ENCODE measurements around the gene MAD1L1. TPM values are rescaled to one million over a fixed set of nuclear protein-coding genes. Genes with fewer than 3 reads are reported as not detected.
A peak's percentile ranks its signal among the peaks of the same experiment; 100 is the strongest.

The MAD1L1 gene
- total RNA-seq, 1 donor from 2014 or later: 56.2 TPM

DNA sequence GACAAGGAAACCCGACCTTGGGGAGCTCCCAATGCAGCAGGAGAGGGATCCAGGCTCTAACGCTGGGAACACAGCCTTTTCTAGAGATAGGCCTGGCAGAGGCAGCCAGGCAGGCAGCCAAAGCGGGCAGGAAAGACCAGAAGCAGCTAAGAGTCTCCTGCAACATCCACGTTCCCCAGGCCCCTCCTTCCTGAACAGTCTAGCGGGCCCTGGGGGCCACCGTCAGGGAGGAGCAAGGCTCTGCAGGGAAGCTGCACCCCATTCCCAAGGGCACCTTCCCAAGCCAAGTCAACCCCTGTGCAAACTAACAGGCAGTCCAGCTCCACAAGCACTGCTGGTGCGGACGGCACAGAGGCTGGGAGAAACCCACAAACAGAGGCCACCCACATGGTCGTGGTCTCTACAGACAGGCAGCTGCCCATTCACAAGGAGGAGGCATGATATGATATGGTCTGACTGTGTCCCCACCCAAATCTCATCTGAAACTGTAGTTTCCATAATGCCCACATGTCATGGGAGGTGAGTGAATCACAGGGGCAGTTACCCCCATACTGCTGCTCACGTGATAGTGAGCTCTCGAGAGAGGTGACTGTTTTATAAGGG lies 115.7 kb downstream of the MAD1L1 start:
- peaks cover 3% of the 10 kb centered on the region for H3K36me3 Mint-ChIP-seq (ENCODE audit: low read depth)
- no peak overlapping the region for H3K4me3 Mint-ChIP-seq
- no peak for DNase-seq (ENCODE audit: low spot score)
- no peaks in the 10 kb centered on the region for H3K27me3 Mint-ChIP-seq (ENCODE audit: insufficient read depth)
- H3K4me1 Mint-ChIP-seq (ENCODE audit: low read depth): peaks cover 21% of the 10 kb centered on the region
- intact Hi-C loops (cut with micrococcal nuclease): no loop called here
- H3K9me3 Mint-ChIP-seq: no peaks in the 10 kb centered on the region
- no peak overlapping the region for H3K27ac Mint-ChIP-seq

GRCh38 chr7:2116448-2116810 lies 116.3 kb downstream of the MAD1L1 start:
- H3K27me3 Mint-ChIP-seq (ENCODE audit: insufficient read depth): no peaks in the 10 kb centered on the region
- H3K9me3 Mint-ChIP-seq: no peaks in the 10 kb centered on the region
- H3K27ac Mint-ChIP-seq: no peak overlapping the region
- H3K4me3 Mint-ChIP-seq: no peak overlapping the region
- H3K36me3 Mint-ChIP-seq (ENCODE audit: low read depth): peaks cover 3% of the 10 kb centered on the region
- intact Hi-C loops (cut with micrococcal nuclease): no loop called here
- peaks cover 28% of the 10 kb centered on the region for H3K4me1 Mint-ChIP-seq (ENCODE audit: low read depth)
- DNase-seq (ENCODE audit: low spot score): no peak

DNA sequence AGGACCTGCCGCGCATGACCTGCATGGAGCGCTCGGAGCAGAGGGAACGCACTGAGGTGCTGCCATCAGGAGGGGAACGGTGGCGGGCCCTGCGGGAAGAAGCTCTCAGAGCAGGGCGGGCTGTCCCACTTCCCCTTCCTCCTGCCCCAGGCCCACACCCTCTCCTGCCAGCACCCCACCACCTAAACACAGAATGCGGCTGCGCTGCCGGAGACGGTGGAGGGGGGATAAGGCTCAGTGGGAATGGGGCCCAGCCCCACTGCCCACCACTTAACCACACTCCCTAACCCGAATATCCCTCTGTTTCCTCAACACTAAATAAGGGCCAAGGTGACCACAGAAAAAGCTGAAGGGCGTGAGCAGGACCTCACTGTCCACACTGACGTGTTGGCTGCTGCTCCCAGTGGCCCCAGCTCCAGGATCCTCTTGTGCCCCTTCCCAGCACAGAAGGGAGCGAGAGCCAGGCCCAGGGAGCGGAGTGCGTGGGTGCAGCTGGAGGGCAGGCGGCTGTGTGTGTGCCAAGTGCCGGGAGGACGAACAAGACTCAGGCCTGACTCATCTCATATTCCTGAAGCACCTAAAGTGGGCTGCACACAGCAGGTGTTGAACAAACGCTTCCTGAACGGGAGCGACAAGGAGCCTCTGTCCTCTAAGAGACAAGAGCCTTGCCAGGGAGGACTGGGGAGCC lies 116.8 kb downstream of the MAD1L1 start:
- intact Hi-C loops (cut with micrococcal nuclease): no loop called here
- Mint-ChIP-seq H3K4me3 (no peak overlapping the region), H3K4me1 (ENCODE audit: low read depth) (peaks cover 33% of the 10 kb centered on the region), H3K27ac (no peak overlapping the region), H3K36me3 (ENCODE audit: low read depth) (peaks cover 3% of the 10 kb centered on the region), H3K9me3 (no peaks in the 10 kb centered on the region), H3K27me3 (ENCODE audit: insufficient read depth) (no peaks in the 10 kb centered on the region)
- DNase-seq (ENCODE audit: low spot score): no peak

DNA sequence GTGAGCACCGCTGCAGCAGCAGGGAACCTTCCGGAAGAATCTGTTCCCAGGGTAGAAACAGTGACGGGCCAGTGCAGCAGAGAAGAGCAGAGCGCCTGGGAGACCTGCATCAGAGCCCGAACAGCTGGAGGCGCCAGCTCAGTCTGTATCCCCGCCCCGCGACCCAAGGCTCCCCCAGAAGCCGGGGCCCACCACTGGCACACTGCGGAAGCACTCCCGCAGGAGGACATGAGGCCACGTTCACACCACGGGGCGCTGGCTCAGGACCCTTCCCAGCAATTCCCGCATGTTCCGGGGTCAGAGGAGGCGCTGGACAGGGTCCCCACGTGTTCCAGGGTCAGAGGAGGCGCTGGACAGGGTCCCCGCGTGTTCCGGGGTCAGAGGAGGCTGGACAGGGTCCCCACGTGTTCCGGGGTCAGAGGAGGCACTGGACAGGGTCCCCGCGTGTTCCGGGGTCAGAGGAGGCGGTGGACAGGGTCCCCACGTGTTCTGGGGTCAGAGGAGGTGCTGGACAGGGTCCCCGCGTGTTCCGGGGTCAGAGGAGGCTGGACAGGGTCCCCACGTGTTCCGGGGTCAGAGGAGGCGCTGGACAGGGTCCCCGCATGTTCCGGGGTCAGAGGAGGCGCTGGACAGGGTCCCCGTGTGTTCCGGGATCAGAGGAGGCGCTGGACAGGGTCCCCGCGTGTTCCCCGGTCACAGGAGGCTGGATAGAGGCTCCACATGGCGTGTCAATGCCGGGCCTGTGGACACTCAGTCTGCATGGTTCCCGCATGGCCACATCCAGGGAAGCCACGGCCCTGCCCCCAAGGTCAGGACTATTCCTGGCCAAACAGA lies 117.6 kb downstream of the MAD1L1 start:
- DNase-seq (ENCODE audit: low spot score): no peak
- H3K9me3 Mint-ChIP-seq: no peaks in the 10 kb centered on the region
- no peaks in the 10 kb centered on the region for H3K27me3 Mint-ChIP-seq (ENCODE audit: insufficient read depth)
- no peak overlapping the region for H3K27ac Mint-ChIP-seq
- intact Hi-C loops (cut with micrococcal nuclease): loop anchor here (5.0 kb wide), 3 partner anchors 78 to 193 kb away; partner anchors contain the start of gene MAD1L1
- peaks cover 36% of the 10 kb centered on the region for H3K4me1 Mint-ChIP-seq (ENCODE audit: low read depth)
- no peak overlapping the region for H3K4me3 Mint-ChIP-seq
- peaks cover 5% of the 10 kb centered on the region for H3K36me3 Mint-ChIP-seq (ENCODE audit: low read depth)

GRCh38 chr7:2114052-2114451 lies 118.7 kb downstream of the MAD1L1 start:
- H3K36me3 Mint-ChIP-seq (ENCODE audit: low read depth): peaks cover 6% of the 10 kb centered on the region
- no peaks in the 10 kb centered on the region for H3K9me3 Mint-ChIP-seq
- no peak for DNase-seq (ENCODE audit: low spot score)
- intact Hi-C loops (cut with micrococcal nuclease): loop anchor here (5.0 kb wide), 3 partner anchors 77 to 192 kb away; partner anchors contain the start of gene MAD1L1
- peaks cover 36% of the 10 kb centered on the region for H3K4me1 Mint-ChIP-seq (ENCODE audit: low read depth)
- H3K27ac Mint-ChIP-seq: no peak overlapping the region
- no peak overlapping the region for H3K4me3 Mint-ChIP-seq
- no peaks in the 10 kb centered on the region for H3K27me3 Mint-ChIP-seq (ENCODE audit: insufficient read depth)

DNA sequence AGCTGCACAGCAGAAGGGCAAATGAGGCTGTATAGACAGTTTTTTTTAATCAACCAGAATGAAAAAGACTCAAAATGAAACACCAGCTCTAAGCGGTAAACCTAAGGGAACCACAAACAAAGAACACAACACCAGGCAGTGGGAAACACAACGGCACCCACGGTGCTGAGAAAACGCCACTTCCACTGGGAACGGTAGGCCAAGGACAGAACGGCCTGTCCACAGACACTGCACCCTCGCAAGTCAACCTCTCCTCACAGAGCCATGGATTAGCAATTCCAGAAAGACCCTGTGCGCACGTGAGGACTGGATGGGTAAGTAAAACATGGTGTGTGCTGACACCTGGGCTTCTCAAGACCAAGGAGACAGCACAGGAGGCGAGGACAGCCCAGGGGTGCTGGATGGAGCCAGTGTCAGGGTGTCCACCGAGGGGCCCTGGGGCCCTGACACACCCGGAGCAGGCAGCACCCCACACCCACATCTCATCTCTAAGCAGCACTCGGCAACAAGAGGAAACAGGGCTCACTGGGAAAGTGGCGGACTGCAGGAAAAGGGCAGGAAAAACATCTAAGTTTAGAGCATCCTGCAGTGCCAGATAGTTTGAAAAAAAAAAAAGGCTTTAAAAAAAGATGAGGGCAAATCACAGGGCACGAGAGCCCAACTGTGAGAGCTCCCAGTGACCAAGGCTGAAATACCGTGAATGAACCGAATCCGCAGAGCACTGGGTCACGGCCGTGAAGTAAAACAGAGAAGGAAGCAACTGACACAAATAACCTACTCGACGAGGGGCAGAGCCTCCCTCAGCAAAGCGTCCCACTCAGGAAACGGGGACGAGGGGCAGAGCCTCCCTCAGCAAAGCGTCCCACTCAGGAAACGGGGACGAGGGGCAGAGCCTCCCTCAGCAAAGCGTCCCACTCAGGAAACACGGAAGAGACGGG lies 120.2 kb downstream of the MAD1L1 start:
- no peak for DNase-seq (ENCODE audit: low spot score)
- Mint-ChIP-seq H3K4me3 (peak overlapping the region; percentile 33), H3K36me3 (ENCODE audit: low read depth) (peaks cover 6% of the 10 kb centered on the region), H3K4me1 (ENCODE audit: low read depth) (peaks cover 36% of the 10 kb centered on the region), H3K9me3 (no peaks in the 10 kb centered on the region), H3K27ac (no peak overlapping the region), H3K27me3 (ENCODE audit: insufficient read depth) (no peaks in the 10 kb centered on the region)
- intact Hi-C loops (cut with micrococcal nuclease): loop anchor here (5.0 kb wide), 3 partner anchors 75 to 190 kb away; partner anchors contain the start of gene MAD1L1

DNA sequence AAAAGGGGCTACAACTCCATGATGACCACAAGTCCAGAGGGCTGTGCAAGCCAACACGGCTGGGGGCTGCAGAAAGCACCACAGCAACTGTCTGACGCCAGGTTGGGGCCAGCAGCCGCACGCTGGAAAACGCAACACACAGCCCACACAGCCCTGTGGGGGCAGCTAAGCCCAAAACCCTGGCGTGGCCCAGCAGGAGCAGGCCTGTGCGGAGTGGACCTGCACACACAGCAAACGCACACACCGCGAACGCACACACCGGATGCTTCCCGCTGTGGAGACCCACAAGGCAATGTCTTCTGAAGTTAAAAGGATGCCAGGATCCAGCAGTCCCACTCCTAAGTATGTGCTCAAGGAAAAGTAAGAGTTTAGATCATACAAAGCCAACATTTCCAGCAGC lies 121.2 kb downstream of the MAD1L1 start:
- no peaks in the 10 kb centered on the region for H3K27me3 Mint-ChIP-seq (ENCODE audit: insufficient read depth)
- H3K27ac Mint-ChIP-seq: no peak overlapping the region
- DNase-seq (ENCODE audit: low spot score): no peak
- H3K36me3 Mint-ChIP-seq (ENCODE audit: low read depth): peaks cover 6% of the 10 kb centered on the region
- peak overlapping the region; percentile 29 for H3K4me3 Mint-ChIP-seq
- intact Hi-C loops (cut with micrococcal nuclease): loop anchor here (5.0 kb wide), 3 partner anchors 74 to 189 kb away; partner anchors contain the start of gene MAD1L1
- H3K4me1 Mint-ChIP-seq (ENCODE audit: low read depth): peaks cover 36% of the 10 kb centered on the region
- no peaks in the 10 kb centered on the region for H3K9me3 Mint-ChIP-seq

- Mint-ChIP-seq H3K4me1 (ENCODE audit: low read depth) (peaks cover 36% of the 10 kb centered on the region), H3K27me3 (ENCODE audit: insufficient read depth) (no peaks in the 10 kb centered on the region), H3K36me3 (ENCODE audit: low read depth) (peaks cover 6% of the 10 kb centered on the region), H3K4me3 (peak overlapping the region; percentile 50), H3K27ac (peak overlapping the region; percentile 37), H3K9me3 (no peaks in the 10 kb centered on the region)
- DNase-seq (ENCODE audit: low spot score): no peak
- intact Hi-C loops (cut with micrococcal nuclease): loop anchor here (5.0 kb wide), 3 partner anchors 74 to 189 kb away; partner anchors contain the start of gene MAD1L1
Observed at GRCh38 chr7:2110610-2111396, 121.9 kb downstream of the MAD1L1 start.

- Mint-ChIP-seq H3K9me3 (no peaks in the 10 kb centered on the region), H3K4me1 (ENCODE audit: low read depth) (peaks cover 36% of the 10 kb centered on the region), H3K36me3 (ENCODE audit: low read depth) (peaks cover 6% of the 10 kb centered on the region), H3K4me3 (peak overlapping the region; percentile 50), H3K27ac (peak overlapping the region; percentile 37), H3K27me3 (ENCODE audit: insufficient read depth) (no peaks in the 10 kb centered on the region)
- intact Hi-C loops (cut with micrococcal nuclease): loop anchor here (5.0 kb wide), 3 partner anchors 73 to 188 kb away; partner anchors contain the start of gene MAD1L1
- peak; percentile 12 for DNase-seq (ENCODE audit: low spot score)
Observed at GRCh38 chr7:2109936-2110609, 122.7 kb downstream of the MAD1L1 start.

GRCh38 chr7:2109251-2109872 lies 123.4 kb downstream of the MAD1L1 start:
- peaks cover 6% of the 10 kb centered on the region for H3K36me3 Mint-ChIP-seq (ENCODE audit: low read depth)
- DNase-seq (ENCODE audit: low spot score): no peak
- H3K4me3 Mint-ChIP-seq: no peak overlapping the region
- peaks cover 1% of the 10 kb centered on the region for H3K27me3 Mint-ChIP-seq (ENCODE audit: insufficient read depth)
- no peak overlapping the region for H3K27ac Mint-ChIP-seq
- intact Hi-C loops (cut with micrococcal nuclease): no loop called here
- H3K4me1 Mint-ChIP-seq (ENCODE audit: low read depth): peaks cover 36% of the 10 kb centered on the region
- no peaks in the 10 kb centered on the region for H3K9me3 Mint-ChIP-seq
